Activated effector memory CD4-positive, alpha-beta T cell treated with anti-CD3 and anti-CD28 coated beads, Interleukin-2, amount 50 U/mL, for 16 hours (primary cell): ENCODE results near the gene RPTOR.
A peak's percentile ranks its signal among the peaks of the same experiment; 100 is the strongest.

ENCODE experiments used
- DNase-seq: peaks from one replicate; pipeline ENCODE4 v3.0.0-alpha.2; 2020

Gene RPTOR

DNA sequence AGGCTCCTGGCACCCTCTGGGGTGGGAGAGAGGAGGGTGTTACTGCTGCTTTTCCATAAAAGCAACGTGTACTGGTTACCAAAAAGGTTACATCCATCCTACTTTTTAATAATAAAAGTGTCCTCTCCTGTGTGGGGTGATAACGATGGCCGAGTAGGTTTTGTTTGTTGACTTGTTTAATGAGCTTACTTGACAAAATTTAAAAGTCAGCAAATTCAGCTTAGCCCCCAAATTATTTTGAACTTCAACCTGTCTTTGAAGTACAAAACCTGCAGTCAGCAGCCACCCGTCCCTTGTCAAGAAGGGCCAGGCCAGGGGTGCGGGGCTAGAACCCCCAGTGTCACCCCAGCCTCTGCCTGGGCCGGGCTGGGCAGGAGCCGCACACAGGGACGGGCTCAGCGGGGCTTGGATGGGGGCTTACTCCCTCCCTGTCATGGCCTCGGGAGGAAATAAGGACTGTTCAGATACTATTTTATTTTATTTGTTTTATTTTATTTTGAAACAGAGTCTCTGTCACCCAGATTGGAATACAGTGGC lies 343.1 kb downstream of the RPTOR start:
- peak; percentile 53 for DNase-seq

DNA sequence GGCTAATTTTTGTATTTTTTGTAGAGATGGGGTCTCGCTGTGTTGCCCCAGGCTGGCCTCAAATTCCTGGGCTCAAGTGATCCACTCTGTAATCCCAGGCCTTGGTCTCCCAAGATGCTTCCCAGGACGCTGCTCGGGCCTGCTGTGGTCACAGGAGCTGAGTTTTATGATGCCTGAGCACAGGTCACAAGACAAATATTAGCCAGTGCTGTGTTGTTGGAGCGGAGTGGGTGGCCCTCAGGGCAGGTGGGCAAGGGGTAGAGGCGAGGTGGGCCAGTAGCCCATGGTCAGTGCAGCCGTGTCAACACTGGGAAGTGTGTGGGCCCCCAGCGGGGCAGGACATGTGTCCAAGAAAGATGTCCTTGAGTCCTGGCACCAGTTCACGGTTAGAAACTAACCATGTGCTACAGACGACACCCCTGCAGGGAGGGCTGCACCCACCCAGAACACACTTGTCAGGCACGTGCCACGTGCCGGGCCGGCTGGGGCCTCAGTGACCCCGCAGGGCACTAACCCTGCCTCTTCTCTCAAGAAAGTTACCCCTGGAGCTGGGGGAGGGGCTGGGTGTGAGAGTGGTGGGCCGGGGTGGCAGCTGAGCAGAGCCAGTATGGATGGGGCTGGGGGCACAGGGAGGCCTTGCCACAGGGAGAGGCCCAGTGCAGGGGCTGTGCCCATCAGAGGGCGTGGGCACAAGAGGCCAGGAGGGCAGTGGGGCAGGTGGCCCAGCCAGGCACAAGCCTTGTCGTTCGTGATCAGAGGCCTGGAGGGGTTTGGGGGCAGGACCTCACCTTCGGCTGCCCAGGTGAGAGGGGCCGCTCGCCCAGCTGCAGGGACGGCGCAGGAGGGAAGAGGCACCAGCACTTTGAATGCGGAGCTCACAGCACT lies 343.9 kb downstream of the RPTOR start:
- DNase-seq, result peak; percentile 62

DNA sequence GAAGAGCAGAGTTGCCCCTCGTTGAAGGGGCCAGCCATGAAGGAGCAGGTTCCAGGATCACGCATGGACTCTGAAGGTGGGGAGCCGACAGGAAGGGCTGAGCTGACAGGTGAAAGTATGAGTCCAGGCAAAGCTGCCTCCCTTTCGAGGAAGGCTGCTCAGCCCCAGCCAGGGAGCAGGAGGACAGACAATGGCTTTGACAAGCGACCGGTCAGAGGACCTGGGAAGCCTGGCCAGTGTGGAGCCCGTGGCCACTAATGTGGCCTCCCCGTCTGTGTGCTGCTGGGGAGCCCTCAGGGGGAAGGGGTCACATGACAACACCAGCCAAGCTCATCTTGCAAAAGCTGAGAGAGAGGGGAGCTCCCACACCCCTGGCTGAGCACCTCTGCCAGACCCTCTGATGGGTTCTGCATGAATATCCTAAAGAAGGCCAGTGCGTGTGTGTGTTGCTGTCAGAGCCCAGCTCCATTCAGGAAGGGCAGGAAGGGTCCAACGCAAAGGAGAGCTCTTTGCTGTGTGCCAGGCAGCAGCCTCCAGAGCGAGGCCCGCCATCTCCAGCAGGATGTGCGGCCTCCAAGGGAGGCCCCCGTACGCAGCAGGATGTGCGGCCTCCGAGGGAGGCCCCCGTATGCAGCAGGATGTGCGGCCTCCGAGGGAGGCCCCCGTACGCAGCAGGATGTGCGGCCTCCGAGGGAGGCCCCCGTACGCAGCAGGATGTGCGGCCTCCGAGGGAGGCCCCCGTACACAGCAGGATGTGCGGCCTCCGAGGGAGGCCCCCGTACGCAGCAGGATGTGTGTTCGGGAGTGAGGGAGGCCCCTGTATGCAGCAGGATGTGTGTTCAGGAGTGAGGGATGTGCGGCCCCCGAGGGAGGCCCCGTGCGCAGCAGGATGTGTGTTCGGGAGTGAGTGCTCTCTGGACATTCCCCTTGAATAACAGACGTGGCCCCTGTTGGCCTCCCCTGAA lies 344.9 kb downstream of the RPTOR start:
- peak; percentile 76 for DNase-seq

DNA sequence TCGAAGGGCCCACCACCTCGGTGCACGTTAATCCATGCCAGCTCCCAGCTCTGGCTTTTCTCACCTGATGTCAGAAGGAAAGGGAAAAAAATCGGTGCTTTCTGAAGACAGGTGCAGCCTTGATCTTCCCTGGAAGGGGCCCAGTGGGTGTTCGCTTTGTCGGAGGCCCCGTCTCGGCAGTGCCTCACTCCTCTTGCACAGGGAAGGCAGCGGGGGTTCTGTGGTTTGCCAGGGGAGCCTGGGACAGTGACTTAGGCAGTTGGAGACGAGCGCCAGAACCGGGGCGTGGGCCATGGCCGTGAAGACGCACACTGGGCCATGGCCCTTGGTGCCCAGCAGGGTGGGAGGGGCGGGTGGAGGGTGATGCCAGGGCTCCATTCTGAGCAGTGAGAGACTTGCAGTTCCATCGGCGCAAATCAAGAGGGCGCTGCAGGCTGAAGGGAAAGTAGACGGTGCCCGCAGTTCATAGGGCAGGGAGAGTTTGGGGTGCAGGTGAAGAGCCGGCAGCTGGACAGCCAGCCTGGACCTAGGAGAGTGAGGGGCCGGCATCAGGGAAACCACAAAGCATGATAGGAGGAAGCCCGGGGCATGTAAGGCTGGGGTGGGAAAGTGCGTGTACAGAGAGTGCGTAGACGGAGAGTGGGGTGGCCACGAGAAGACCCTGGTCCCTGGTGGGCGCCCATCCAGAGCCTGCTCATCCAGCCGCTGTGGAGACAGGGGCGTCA lies 345.7 kb downstream of the RPTOR start:
- DNase-seq, result peak; percentile 81

DNA sequence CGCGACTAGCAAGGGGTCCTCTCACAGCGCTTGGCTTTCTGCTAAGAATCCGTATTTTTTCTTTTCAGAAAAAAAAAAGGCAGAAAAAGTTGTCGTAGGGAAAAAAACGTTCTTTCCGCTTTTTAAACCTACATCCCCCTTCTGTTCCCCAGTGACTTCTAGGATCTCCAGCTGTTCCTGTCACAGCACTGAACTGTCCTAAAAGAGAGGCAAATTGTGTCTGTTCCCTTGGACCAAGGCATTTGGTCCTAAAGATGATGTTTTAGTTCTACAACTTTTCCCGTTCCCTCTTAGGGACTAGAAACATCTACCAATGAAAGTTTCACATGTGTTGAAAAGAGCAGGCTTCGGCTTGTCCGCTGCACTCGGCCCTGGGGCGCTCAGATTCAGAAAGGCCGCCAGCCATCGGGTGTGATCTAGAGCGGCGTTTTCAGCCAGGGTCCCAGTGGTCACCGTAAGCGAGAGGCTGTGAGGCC lies 346.3 kb downstream of the RPTOR start:
- no peak for DNase-seq

DNA sequence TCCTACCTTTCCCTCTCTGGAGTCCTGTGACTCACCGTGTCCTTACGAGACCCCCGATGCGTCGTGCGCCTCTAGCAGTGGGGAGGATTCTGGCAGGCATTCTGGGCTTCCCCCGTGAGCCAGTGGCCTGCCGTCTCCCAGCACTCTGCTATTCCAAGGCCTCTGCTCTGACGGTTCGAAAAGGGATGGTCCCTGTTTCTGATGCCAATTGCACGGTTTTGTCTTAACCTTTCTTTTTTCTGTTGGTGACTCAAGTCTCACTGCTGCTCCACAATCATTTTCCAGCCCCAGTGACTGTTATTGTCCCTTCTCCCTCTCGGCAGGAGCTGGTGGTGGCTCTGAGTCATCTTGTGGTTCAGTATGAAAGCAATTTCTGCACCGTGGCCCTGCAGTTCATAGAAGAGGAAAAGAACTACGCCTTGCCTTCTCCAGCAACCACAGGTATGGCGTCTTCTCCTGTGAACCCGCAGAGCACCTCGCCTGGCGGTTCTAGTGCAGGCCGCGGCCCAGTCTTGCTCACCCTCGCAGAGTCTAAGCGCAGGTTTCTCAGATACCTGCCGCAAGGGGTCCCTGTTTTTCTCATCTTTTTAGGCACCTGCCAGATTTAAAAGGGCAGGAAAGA lies 346.9 kb downstream of the RPTOR start:
- DNase-seq, result peak; percentile 91

DNA sequence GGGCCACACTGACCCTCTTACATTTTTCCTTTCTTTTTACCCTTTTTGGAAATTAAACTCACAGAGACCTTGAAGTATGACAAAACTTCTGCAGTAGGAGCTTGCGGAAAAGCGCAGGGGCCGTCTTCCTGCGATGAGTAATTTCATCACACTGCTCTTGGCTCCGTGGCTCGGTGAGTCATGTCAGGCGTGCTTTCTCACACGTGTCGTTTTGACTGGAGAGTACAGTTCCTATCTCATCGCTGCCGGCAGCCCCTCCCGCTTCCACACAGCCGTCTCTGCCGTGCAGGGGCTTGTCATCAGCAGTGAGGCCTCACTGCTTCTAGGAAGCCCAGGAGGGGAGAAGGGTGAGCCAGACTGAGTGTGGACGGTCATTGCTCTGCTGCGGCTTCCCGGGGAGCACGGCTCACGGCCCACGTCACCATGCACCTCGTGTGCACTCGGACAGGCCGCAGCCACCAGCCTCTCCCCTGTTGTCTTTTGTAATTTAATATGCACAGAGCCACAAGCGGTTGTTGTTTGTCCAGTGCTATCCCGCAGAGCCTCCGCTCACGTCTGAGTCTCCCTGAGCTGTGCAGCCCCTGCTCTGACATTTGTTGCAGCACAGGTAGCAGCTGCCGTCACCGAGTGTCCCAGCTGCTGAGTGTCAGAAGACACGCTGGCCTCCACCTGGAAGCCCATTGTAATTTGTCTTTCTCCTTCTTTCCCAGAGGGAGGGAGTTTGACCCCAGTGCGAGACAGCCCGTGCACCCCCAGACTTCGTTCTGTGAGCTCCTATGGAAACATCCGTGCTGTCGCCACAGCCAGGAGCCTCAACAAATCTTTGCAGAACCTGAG lies 347.6 kb downstream of the RPTOR start:
- DNase-seq, result peak; percentile 96

DNA sequence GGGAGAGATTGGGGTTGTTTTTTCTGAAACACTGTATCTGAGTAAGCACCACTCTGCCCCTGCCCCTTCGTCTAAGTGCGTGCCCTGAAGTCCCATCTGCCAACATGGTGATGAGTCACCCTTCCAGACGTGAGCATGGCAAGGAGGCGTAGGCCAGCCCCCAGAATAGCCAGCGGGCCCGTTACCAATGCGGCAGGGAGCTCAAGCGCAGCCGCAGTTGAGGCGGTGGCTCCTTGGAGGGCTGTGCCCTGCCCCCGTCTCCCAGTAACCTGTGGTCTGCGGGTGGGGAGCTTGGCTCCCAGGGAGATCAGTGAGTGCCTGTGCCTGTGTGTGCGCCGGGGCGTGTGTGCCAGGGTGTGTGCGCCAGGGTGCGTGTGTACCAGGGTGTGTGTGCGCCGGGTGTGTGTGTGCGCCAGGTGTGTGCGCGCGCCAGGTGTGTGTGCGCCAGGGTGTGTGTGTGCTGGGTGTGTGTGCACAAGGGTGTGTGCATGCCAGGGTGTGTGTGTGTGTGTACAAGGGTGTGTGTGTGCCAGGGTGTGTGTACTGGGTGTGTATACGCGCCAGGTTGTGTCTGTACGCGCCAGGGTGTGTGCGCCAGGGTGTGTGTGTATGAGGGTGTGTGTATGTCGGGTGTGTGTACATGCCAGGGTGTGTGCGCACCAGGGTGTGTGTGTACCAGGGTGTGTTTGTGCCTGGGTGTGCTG lies 348.4 kb downstream of the RPTOR start:
- DNase-seq, result peak; percentile 91

DNA sequence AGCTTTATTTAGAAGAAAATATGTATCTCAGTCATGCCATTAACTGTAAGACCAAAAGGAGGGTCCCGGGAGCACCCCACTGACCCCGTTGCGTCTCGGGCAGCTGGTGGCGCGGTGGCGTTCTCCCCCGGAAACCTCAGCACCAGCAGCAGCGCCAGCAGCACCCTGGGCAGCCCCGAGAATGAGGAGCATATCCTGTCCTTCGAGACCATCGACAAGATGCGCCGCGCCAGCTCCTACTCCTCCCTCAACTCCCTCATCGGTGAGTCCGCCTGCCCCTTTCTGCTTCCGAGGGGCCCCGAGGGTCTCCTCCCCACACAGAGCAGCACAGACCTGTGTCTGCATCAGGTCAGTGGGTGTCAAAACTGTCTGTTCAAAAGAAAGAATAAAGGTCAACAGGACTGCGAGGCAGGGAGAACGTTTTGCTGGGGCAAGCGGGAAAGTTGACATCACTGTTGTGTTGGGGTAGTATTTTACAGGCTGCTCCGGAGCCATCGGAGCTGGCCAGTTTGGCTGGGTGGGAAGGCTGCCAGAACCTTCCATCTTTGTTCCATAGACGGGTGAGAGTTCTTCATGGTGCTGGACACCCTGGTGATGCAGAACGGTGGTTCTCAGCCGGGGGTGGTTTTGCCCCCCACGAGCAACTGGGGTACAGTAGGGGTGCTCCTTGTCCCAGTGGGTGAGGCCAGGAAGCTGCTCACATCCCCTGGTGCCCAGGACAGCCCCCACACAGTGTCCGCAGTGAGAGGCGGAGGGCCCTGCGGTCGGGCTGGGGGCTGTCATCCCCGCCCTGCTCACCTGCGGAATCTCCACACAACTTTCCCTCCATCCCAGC lies 349.2 kb downstream of the RPTOR start:
- no peak for DNase-seq

DNA sequence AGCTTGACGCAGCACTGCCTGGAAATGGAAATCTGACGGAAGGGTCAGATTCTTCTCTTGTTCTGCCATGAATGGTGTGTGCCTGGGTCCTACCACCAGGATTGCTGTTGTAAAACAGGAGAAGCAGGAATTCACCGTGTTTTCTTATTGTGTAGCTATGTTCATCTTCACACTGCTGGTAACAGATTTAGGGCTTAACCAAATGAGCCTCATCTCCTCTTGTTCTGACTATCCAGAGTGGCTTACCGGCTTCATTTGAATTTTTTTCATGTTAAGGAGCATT lies 349.7 kb downstream of the RPTOR start:
- no peak for DNase-seq

DNA sequence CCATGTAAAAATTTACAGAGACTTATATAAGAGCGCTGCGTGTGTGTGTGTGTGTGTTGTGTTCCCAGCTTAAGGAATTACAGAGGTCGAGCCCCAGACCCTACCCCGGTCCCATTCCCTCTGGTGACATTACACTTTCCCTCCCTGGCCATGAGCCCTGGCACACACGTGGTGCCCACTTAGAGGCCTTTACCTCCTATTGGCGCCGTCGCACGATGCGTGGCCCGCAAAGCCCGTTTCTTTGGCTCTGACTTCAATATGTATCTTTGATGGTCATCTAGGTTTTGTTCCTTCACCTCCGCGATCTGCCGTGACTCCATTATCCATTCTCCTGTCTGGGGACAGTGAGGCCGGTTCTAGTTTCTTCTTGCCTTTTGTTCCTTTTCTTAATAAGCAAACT lies 350.1 kb downstream of the RPTOR start:
- DNase-seq, result no peak

DNA sequence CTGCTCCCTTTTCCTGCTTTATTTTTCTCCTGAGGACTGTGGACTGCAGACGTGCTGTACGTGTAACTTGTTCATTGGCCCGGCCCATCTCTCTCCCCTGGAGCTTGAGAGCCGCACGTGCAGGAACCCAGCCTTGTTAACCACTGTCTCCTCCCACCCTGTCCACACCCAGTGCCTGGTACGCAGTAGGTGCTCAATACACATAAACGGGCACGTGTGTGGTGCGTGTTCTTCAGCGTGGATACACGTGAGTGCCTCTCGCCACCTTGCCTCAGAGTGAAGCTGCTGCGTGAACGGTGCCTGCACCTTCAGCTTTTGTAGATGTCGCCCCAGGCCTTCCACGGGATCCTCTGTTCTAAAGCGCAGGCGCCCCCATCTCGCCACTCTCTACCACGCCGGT lies 350.7 kb downstream of the RPTOR start:
- no peak for DNase-seq

DNA sequence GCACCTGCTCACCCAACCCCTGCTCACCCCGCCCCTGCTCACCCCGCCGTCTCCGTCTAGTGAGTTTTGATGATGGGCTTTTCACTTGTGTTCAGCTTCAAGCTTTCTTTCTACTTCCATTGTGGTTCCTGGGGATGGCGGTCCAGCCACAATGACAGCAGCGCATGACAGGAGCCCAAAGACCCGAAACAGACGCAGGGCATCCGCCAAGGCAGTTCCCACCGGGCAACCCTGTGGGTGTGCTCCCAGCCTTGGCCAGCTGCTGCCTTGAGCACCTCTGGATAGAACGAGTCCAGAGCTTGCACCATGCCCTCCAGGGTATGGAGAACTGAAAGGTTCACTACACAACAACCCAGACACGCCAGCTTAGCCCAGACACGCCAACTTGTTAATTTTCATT lies 354.1 kb downstream of the RPTOR start:
- DNase-seq, result no peak

DNA sequence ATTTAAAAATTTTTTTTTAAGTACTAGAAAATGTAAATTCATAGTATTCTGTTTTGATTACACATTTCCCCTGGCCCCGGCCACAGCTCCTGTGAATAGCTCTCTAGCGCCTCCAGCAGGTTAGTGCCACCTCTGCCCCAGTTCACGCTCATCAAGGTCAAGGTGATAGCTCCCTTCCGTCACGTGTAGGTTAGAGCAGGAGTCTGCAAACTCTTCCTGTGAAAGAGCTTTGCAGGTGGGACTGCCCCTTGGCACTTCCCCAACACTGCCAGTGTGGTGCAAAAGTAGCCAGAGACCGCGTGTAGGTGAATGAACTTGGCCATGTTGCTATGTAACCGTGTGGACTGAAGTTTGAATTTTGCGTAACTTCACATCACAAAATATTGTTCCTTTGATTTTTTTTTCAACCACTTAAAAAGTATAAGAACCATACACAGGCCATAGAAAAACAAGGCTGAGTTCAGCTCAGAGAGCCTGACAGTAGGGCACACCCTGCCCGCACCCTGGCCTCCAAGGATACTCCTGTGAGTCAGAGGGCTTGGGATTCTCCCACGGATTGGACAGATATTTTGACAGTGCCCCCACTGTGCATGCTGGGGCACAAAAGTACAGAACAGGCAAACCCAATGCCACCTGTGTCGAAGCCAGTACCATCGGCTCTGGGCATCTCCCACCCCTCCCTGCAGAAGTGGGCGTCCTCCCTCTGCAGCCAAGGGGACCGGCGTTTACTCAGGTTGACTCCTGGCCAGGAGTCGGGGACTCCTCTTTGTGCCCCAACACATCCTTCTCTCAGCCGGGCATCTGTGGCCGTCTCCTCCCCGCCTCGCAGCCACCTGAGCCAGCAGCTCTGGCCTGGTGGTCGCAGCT lies 355.0 kb downstream of the RPTOR start:
- DNase-seq, result peak; percentile 92

DNA sequence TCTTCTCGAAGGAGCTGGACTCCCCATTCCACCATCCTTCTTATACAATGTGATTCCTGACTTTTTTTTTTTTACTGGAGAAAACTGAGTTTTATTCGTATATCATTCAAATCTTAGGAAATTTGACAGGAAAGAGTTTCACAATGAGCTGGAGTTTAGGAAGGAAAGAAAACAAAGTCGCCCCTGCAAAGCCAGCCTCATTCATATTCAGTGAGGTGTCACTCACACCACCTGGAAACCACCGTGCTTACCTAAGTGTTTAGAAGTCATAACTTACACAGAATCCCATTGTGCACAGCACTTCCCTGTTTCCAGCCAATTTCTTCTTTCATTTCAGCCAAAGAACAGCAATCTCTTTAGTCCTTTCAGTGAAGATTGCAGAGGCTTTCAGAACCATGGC lies 356.7 kb downstream of the RPTOR start:
- DNase-seq, result no peak

DNA sequence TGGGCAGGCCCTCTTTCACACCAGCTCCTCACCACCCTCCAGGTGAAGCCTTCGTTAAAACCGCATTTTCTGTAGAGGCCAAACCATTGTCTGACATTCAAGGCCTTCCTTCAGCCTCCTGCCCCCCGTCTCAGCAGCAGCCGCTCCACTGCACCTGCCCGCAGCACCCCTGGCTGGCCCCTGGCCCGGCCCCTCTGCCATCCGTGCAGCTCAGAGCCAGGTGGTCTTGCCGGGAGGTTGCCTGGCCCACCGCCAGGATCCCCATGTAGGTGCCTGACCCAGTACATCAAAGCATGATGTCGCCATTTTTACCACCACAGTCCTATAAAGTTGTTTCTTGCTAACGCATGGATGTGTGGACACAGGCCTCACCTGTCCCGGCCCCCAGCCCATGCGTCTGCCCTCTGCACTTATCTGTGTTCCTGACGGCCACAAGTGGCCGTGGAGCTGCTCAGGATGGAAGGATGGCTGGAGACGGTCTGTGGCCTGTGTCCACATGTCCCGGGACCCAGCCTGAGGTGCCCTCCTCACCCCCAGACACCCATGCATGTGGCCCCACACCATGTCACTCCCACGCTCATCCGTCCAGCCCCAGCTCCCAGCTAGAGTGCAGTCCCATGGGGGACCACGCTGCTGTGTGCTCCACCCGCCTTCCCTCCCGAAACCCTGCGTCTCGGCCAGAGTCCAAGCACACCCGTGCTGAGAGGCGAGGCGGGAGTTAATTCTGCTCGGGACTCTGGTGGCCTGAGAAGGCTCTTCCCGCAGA lies 357.7 kb downstream of the RPTOR start:
- DNase-seq, result no peak

DNA sequence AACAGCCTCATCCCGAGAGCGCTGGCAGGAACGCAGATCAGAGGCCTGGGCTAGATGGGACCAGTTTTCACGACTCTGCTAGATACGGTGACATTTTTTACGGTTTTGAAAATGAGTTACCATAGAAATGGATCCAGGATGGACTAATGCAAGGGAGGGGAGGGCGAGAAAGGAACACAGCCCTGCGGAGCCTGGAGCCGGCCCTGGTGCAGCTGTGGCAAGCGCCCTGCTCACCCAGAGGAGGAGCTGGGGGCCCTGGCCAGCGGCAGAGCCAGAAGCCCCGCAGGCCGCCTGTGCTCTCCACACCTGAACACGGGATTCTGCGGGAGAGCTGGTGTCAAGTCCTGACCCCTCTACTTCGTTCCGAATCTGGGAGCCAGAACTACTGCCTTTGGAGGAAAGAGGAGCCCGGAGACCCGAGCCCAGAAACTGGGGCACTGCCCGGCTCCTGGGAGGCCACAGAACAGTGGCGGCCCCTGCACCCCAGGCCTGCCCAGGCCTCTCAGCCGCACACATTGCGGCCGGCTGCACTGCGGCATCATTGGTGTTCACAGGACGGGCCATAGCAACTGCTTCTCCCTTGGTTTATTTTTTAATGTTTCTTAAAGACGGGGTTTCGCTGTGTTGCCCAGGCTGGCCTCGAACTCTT lies 358.4 kb downstream of the RPTOR start:
- no peak for DNase-seq
